Stimulated activated CD8-positive, alpha-beta memory T cell treated with anti-CD3 and anti-CD28 coated beads, Interleukin-12 subunit alpha, Interleukin-12 subunit beta, amount 100 ng/mL, for 24 hours (primary cell): ENCODE measurements around the gene GKAP1.
"Not testable (repeated sequence)": the region's sequence is repeated elsewhere in the genome, so short reads cannot be mapped to it uniquely, and the experiment has no call there.

Experiments
- DNase-seq: peaks from one replicate; pipeline ENCODE4 v3.0.0-alpha.2; 2020; ENCODE audit errors: extremely low read depth

The GKAP1 gene

DNA sequence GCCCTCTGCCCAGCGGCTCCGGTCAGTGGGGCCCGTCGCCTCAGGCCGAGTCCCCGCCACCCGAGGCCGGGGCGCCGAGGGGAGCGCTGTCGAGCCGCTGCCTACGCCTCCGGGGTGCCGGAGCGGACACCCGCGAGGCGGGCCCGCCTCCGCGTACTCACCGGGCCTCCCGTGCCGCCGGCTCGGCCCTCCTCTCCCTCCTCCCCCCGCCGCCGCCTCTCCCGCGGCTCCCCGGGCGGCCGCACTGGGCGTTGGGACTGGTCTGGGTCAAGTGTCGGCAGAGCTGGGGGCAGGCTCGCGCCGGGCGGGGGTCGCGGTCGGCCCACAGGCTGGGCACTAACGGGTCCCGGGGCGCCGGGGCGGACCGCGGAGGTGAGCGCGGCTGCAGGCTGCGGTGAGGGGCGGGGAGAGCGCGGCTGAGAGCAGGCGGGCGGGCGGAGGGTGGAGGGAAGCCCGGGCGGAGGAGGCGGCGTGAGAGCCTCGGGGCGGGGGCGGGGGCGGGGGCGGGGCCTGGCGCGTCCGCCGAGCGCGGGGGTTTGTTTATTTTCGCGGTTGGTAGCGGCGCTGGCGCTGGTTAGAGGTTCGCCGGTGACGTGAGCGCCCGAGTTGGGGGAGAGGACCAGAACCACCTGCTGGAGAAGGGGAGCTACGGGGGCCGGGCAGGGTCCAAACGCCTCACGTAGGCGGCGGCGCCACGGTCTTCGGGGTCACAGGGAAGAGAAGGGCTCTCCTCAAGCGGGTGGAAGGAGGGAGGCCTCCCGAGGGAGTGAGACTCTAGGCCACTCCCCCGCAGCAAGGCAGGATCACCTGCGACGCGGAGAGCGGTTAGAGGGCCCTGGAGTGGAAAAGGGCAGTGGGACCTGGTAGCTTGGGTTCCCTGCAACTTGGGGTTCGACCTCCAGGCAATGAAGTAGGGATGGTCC lies at the start of gene GKAP1:
TSS of gene GKAP1 (minus strand) at position 414 of the 923 bp plus-strand sequence. CDS start 11,252 bp downstream, outside the sequence.
- DNase-seq: peak; percentile 38

GRCh38 chr9:83849895-83850294 lies 32.3 kb upstream of the GKAP1 start:
- DNase-seq: not testable (repeated sequence)

DNA sequence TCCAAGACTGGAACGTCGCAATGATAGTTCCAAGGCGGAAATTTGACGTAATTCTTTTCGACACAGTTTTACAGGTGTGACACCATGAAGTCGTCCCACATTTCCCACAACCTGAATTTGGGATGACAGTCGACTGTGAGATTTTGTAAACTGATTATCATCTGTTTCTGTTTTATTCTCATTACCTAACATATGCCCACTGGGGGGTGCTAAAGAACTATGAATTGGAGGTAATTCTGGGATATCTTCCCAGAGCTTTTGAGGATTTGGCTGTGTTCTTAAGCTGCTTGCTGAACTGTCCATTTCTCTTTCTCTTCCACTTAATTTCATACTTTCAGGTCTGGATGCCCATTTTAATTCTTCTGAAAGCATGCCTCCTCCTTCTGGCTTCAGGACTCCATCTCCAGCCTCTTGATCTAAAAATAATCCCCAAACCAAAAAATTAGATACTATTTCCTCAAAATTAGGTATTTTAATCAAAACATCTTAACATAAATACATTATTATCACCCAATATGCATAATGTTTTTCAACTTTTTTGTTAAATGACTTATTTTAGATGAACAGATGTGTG lies 19.6 kb upstream of the GKAP1 start:
- DNase-seq: not testable (repeated sequence)

- DNase-seq: not testable (repeated sequence)
Observed at GRCh38 chr9:83830426-83831071, 13.0 kb upstream of the GKAP1 start.

DNA sequence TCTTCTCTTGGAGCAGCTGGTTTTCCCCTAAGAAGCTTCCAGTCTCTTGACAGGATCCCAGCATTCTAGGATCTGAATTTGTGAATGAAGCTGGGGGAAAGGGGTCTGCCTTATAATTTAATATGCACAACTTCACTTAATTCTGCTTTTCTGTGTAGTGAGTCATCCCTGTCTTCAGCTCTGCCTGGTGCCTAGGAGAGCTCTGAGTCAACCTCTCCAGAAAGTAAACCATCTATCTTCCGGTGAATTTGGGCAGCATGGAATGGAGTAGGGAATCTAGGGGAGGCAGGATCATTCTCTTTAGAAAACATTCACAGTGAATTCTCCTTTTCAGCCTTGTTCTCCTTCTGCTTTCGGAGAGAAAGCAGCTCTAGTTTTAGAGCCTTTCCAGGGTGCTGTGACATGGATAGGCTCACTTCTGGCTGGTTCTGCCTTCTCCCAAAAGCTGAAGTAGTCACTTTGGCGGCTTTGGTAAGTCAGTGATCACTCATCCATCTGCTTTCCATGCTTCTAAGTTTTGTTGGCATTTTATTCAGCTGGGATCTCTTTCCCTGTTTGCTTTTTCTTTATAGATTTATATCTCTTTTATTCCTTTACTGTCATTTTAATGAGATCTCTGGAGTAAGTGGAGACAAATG lies 7.5 kb upstream of the GKAP1 start:
- DNase-seq: not testable (repeated sequence)

DNA sequence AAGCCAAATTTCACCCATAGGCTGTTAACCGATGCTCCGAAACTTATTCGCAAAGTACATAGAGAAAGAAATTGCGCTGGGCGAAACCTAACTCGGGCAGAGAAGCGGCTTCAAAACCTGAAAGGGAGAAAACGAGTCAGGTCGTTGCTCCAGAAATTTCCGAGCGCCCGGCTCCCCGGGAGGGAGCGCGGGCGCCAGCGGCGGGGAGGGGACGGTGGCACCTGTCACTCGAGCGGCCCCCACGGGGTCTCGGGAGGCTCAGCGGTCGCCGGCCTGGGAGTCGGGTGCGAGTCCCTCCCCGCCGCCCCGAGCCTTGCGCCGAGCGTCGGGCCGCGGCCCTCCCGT lies 586 bp downstream of the GKAP1 start:
- not testable (repeated sequence) for DNase-seq

DNA sequence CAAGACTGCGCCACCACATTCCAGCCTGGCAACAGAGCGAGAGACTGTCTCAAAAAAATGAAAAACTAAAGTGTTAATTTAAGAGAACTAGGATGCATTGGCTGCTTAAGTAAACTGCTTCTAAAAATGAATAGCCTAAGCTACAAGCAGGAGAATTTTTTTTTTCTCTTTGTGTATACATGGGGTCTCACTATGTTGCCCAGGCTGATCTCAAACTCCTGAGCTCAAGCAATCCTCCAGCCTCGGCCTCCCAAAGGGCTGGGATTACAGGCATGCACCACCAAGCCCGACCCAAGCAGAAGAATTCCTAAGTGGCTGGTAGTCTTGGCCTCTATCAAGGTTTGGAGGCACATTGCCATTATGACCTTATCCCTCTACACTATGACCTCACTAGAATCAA lies 2.4 kb downstream of the GKAP1 start:
- DNase-seq: not testable (repeated sequence)

- DNase-seq: not testable (repeated sequence)
Observed at GRCh38 chr9:83809213-83809612, 8.4 kb downstream of the GKAP1 start.

GRCh38 chr9:83804454-83804853 lies 13.1 kb downstream of the GKAP1 start:
- not testable (repeated sequence) for DNase-seq

DNA sequence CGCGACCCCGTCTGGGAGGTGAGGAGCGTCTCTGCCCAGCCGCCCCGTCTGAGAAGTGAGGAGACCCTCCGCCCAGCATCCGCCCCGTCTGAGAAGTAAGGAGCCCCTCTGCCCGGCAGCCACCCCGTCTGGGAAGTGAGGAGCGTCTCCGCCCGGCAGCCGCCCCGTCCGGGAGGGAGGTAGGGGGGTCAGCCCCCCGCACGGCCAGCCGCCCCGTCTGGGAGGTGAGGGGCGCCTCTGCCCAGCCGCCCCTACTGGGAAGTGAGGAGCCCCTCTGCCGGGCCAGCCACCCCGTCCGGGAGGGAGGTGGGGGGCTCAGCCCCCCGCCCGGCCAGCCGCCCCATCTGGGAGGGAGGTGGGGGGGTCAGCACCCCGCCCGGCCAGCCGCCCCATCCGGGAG lies 13.6 kb downstream of the GKAP1 start:
- DNase-seq: not testable (repeated sequence)

GRCh38 chr9:83800236-83801033 lies 17.1 kb downstream of the GKAP1 start:
- no peak for DNase-seq

DNA sequence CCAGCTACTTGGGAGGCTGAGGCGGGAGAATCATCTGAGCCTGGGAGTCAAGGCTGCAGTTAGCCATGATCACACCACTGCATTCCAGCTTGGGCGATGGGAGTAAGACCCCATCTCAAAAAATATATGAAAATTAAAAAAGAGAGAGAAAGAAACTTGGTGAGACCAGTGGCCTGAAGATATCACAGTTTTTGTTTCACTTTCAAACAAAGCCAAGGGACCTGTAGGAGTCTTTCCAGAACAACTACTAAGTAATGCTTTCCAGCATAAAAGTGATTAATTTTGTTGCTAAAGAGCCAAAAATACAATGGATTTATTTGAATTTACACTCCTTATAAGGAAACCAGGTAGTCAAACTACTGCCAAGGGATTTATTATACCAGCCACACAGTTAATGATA lies 23.5 kb downstream of the GKAP1 start:
- DNase-seq: no peak

DNA sequence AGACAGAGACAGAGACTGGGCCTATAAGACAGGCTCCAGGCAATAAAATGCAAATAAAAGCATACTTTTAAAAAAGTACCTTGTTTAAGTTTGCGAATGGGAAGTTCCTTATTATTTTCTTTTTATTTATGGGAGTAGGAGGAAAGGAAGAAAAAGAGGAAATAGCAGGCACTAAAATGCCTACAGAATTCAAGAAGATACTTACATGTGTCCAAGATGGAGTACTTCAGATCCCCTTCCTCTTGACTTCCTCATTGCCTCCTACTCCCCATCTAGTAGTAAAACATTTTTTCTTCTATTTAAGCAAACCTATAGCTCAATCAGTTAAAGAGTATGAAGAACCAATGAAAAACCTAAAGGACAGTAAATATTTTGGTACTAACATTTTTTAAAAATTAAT lies 24.8 kb downstream of the GKAP1 start:
- DNase-seq: no peak

- DNase-seq: no peak
Observed at GRCh38 chr9:83778164-83778563, 39.4 kb downstream of the GKAP1 start.

DNA sequence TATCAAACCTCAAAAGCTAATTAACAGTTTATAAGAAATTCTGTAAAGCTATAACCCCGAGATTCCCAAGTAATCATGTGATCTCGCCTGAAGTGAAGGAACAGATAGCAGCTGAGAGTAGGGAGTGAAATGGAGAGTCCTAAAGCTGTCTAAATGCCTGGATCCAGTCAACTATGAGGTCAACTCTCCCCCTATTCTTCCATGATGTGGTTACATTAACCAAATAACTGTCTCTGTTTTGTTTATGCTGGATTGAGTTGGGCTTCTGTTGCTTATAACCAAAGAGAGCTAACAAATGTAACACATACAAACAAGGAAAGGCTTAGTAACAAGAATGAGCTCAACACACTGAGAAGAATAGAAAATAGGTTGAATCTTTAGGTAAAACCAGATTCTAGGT lies 41.6 kb downstream of the GKAP1 start:
- DNase-seq: no peak

DNA sequence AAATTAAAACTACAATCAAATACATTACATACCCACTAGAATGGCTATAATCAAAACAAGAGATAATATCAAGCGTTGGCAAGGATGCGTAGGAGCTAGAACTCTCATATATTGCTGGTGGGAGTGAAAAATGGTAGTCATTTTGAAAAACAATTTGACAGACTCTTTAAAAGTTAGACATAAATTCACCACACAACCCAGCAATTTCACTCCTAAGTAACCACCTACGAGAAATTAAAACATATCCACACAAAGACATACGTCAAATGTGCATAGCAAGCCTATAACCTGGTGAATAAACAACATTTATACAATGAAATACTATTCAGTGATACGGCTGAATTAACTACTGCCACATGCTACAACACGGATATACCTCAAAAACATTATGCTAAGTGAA lies 44.7 kb downstream of the GKAP1 start:
- DNase-seq: no peak

DNA sequence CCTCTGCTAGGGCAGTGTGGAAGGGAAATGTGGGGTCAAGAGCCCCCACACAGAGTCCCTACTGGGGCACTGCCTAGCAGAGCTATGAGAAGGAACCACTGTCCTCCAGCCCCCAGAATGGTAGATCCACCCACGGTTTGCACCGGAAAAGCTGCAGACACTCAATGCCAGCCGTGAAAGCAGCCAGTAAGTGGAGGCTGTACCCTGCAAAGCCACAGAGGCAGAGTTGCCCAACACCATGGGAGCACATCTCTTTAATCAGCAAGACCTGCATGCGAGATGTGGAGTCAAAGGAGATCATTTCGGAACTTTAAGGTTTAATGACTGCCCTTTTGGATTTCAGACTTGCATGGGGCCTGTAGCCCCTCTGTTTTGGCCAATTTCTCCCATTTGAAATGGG lies 52.2 kb downstream of the GKAP1 start:
- no peak for DNase-seq

- no peak for DNase-seq
Observed at GRCh38 chr9:83754383-83754977, 63.1 kb downstream of the GKAP1 start.

- DNase-seq: no peak
Observed at GRCh38 chr9:83749706-83750105, 67.9 kb downstream of the GKAP1 start.

DNA sequence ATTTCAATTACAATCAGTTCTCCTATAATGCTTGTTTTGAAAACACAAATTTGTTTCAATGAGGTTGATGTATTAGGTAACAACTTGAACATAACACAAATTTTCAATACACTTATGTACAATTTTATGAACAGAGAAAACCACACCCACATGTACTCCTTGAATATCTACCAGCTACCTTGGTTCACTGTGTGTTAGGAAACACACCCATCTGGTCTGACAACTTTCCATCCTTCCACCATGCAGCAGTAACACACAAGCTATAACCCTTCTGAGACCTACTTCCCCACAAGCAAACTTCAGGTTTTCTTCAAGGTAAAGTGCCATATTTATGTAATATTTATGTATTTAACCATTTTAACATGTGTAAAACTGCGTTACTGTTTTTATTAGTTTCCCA lies 73.4 kb downstream of the GKAP1 start:
- no peak for DNase-seq

DNA sequence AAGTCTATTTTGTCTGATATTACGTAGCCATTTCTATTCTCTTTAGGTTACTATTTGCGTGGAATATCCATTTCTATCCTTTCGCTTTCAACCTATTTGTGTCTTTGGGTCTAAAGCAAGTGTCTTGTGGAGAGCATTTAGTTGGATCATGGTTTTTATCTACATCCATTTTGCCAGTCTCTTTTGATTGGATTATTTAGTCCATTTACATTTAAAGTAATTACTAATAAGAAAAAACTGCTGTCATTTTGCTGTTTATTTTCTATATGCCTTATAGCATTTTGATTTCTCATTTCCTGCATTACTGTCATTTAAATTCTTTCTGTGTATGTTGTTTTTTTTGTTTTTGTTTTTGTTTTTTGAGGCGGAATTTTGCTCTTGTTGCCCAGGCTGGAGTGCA lies 83.8 kb downstream of the GKAP1 start:
- DNase-seq: no peak
